OCI-LY1 (cell line): ENCODE results near the gene FASN.

ENCODE experiments used
- CTCF ChIP-seq: fragments of 200-600 bp; sonication (generic), shearing (Covaris generic); IDR thresholded peaks from 2 replicates; pipeline ENCODE4 v1.5.1; 2017; ENCODE audit warnings: mild to moderate bottlenecking, antibody characterized with exemption, low read length, moderate library complexity, mixed read lengths
- EZH2 ChIP-seq: fragments of 200-600 bp; sonication (generic), shearing (Covaris generic); IDR thresholded peaks from 2 replicates; pipeline ENCODE4 v1.8.0; 2017; ENCODE audit warnings: borderline replicate concordance, mixed run types, mild to moderate bottlenecking, antibody characterized with exemption, low read length, moderate library complexity, mixed read lengths

- TF ChIP-seq CTCF: no peak
- TF ChIP-seq EZH2: no peak
Observed at GRCh38 chr17:82073446-82073845, 24.6 kb downstream of the FASN start.
